UCSD-AML1 (cell line): ENCODE data around the gene SIGLEC10.
"Not testable (repeated sequence)": the region's sequence is repeated elsewhere in the genome, so short reads cannot be mapped to it uniquely, and the experiment has no call there.

Experiments
- DNase-seq: peaks from one replicate; lab custom pipeline; 2025; ENCODE audit not compliant: unreplicated experiment; lab: John Stamatoyannopoulos, UW

The SIGLEC10 gene

DNA sequence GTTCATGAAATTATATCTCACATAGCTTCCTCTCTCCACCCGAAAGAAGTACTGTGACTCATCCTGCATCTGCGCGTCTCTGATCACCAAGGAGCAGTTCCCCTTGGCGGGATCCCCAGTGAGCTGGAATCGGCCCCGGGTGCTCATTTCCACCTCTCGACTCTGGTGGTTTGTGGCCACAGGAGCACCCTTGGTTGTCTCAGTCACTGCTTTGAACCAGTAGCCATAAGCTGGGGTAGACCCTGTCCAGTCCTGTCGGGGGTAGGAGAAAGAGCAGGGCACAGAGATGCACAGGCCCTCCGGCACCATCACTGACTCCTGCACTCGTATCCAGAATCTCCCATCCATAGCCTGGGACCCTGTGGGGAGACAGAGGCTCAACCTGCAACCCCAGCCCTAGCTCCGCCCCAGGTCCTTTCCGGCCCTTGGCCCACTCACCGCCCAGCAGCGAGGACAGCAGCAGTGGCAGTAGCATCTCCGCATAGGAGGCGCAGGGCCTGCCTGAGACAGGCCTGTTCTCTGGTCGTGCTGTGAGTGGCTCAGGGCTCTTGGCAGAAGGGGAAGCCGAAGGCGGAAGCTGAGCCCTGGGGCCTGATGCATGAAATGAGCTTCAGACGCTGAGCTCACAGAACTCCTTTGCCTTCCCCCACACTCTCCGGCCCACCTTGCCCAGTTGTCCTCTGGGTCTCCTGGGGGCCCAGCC lies at the start of gene SIGLEC10:
TSS of gene SIGLEC10 (minus strand) at position 536 of the 703 bp plus-strand sequence. CDS start at position 475, 61 bp downstream.
- peak; percentile 76 for DNase-seq

DNA sequence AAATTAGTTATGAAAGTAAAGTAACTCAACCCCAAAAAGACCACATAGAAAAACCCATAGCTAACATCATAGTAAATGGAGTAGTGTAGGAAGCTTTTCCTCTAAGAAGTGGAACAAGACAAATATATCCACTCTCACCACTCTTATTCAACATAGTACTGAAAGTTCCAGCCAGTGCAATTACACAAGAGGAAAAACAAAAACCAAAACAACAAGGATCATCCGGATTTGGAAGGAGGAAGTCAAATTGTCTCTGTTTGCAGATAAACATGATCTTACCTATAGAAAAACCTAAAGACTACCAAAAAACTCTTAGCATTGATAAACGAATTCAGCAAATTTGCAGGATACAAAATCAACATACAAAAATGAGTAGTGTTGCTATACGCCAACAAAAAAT lies 49.3 kb upstream of the SIGLEC10 start:
- DNase-seq = no peak

- DNase-seq = not testable (repeated sequence)
Observed at GRCh38 chr19:51463976-51464581, 46.6 kb upstream of the SIGLEC10 start.

GRCh38 chr19:51462681-51463080 lies 45.2 kb upstream of the SIGLEC10 start:
- no peak for DNase-seq

- no peak for DNase-seq
Observed at GRCh38 chr19:51462276-51462675, 44.8 kb upstream of the SIGLEC10 start.

GRCh38 chr19:51461723-51462161 lies 44.3 kb upstream of the SIGLEC10 start:
- peak; percentile 56 for DNase-seq

- peak; percentile 38 for DNase-seq
Observed at GRCh38 chr19:51460164-51460992, 42.9 kb upstream of the SIGLEC10 start.

- no peak for DNase-seq
Observed at GRCh38 chr19:51458899-51459505, 41.6 kb upstream of the SIGLEC10 start.

DNA sequence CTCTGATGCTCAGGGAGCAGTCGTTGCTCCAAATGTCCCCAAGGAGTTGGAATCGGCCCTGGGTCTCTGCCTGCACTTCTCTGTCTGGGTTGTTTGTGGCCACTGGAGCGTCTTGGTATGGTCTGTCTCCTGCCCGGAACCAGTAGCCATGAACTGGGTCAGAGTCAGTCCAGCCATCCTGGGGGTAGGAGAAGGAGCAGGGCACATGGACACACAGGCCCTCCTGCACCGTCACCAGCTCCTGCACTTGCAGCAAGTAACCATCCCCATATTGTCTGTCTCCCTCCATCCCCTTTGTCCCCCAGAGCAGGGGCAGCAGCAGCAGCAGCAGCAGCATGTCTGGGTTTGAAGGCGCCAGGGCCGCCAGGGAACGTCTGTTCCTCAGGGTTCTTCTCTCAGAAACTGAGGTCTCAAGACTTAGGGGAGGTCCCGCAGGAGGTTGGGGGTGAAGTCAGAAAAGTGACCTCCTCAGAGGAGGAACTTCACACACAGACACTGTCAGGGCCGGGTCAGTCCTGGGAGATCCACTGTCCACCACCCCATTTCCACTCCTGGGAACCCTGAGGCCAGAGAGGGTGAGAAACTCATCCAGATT lies 40.7 kb upstream of the SIGLEC10 start, which contains the start of gene SIGLEC8:
TSS of gene SIGLEC8 (minus strand) at position 404 of the 595 bp plus-strand sequence. CDS start at position 337, 67 bp downstream.
- no peak for DNase-seq

- no peak for DNase-seq
Observed at GRCh38 chr19:51457351-51458013, 40.0 kb upstream of the SIGLEC10 start.

DNA sequence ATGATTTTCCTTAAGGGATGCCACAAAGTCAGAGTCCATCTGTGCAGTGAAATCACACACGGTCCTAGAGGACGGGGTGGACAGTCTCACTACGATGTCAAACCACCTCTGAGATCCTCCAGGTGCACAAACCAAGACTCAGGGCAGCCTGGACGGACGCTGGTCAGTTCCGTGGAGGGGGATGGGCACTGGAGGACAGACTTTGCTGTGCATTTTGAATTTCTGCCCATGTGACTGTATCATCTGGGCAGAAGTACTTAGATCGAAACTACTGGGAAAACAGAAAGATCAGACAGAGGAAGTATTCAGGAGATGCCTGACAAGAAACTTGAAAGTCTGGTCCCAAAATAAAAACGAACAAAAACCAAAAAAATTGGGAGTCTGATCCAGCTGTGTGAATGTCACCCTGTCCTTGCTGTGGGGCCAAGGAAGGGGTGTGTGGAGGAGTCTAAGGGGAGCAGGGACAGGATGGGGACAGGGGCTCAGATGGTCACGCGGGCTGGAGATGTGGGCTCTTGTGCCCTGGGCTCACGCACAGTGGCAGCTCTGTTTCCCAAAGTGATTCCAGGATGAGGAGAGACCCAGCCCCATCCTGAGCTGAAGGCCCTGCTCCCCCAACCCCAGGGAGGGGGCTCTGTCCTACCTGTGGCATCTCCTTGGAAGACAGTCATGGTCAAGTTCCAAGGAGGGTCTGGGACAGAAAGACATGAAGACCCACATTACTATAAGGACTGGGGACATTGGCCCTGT lies 39.3 kb upstream of the SIGLEC10 start:
- no peak for DNase-seq

DNA sequence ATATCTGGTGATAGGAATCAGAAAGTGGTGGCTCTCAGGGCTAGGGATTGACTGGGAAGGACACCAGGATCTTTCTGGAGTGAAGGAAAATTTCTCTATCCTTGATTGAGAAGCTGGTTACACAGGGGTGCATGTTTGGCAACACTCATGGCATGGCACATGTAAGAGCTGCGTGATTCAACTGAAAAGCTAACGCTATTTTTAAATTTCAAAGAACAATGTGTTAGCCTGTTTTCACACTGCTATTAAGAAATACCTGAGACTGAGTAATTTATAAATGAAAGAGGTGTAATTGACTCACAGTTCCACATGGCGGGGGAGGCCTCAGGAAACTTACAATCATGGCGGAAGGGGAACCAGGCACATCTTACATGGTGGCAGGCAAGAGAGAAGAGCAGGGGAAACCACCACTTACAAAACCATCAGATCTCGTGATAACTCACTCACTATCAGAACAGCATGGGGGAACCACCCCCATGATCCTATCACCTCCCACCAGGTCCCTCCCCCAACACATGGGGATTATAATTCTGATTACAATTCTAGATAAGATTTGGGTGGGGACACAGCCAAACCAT lies 33.4 kb upstream of the SIGLEC10 start:
- DNase-seq = no peak

- DNase-seq = no peak
Observed at GRCh38 chr19:51448411-51449016, 31.1 kb upstream of the SIGLEC10 start.

DNA sequence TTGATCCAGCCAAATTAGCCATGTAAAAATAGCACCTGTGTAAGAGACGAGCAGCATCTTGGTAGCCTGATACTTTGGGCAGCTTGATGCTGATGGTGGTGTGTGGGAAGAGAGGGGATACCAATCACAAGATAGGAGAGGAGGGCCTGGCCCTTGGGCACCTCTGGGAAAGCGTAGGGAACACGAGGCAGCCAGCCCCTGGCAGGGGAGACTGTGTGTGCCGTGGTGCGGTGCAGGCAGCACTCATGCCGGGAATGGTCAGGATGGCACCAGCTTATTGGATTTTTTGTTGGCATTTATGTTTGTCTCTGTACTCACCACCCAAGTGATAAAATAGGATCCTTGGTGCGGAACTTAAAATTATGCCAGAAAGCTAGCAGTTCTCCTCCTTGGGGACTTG lies 30.6 kb upstream of the SIGLEC10 start:
- DNase-seq = no peak

DNA sequence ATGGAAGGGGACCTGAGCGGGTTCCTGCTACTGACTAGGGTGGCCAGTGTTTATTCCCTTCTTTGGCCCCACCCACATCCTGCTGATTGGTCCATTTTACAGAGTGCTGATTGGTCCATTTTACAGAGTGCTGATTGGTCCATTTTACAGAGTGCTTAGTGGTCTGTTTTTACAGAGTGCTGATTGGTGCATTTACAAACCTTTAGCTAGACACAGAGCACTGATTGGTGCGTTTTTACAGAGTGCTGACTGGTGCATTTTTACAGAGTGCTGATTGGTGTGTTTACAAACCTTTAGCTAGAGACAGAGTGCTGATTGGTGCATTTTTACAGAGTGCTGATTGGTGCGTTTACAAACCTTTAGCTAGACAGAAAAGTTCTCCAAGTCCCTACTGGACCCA lies 30.1 kb upstream of the SIGLEC10 start:
- not testable (repeated sequence) for DNase-seq

GRCh38 chr19:51441410-51442390 lies 24.3 kb upstream of the SIGLEC10 start:
- peak; percentile 76 for DNase-seq

DNA sequence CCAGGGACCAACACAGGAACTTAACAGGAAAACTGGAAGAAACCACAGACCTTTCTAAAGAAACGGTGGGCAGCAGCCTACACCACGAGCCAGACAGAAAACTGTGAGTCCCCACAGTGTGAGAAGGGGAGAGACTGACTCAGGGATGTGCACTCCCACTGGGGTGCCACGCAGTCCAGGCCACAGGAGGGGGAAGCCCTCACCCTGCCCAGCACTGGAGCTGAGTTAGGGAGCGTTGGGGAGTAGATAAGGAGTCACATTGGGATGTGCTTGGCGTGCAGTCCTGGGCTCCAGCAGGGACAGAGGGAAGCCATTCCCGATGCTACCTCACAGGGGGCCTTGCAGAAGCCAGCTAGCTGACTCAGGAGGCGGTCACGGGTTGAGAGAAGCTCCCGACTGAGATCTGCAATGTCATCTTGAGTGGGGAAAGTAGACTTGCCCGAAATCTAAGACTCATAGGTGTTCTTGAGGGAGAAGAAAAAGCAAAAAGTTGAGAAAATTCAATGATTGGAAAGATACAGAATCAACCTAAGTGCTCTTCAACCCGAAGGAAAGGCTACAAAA lies 23.5 kb upstream of the SIGLEC10 start:
- DNase-seq = peak; percentile 29
